NCI-H1417 treated with DMSO at 0.1 percent for 48 hours (cell line): ENCODE data around the gene COL17A1.

Experiments used
- DNase-seq: peaks from one replicate; lab custom pipeline; 2025; lab: John Stamatoyannopoulos, UW

COL17A1 gene

DNA sequence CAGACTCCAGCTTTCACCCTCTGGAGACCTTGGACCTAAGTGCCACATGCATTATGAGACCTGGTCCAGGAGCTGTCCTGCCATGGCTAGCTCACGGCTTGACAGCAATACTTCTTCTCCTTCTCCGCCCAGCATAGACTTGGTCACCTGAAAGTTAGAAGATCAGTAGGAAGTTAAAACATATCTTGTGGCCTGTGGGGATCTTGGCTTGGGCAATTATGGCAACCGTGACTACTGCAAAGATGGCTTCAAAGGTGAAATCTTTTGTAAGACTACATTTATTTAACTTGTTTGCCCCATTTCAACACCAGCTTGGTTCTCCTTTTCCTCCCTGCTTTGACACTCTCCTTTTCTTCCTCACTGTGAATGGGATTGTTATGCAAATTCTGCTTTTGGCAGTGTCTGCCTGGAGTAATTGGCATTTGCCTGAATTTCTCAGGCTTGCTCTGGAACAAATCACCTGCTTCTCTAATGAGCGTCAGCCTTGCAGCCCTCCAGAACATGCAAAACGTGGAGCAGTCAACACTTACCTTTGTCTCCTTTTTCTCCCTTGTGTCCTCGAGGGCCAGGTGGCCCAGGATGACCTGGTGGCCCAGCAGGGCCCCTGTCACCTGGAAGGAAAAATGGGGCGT lies 53.4 kb downstream of the COL17A1 start:
- no peak for DNase-seq

DNA sequence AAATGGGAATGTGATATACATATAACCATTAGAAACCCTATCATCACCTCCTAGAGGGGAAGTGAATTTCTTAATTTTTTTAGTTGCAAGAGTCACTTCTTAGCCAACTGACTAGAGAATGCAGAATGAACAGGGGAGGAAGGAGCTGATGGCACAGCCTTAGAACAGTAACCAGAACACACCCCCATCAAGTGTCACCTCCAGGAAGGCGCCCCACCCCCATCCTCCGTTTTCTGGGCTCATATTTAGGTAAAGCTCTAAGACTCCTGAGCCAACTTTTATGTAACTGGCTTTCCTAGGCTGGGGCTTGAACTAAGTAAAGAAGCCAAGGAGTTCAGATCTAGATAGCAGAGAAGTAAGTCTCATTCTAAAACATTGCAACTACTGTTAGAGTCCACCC lies 54.0 kb downstream of the COL17A1 start:
- no peak for DNase-seq

DNA sequence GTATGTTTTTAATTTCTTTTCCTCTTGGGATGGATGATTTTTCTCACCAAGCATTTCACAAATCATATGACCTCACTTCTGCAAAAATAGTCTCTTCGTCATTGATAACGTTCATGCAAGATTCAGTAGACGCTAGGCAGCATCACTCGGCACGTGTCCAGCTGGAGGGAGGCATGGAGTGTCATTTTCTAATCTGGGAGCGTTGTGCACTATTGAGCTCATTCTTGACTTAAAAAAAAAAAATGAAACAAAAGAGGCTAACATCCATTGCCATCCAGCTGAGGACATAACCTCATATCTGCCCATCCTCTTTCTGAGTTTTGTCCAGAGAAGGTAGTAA lies 56.2 kb downstream of the COL17A1 start:
- DNase-seq = no peak

DNA sequence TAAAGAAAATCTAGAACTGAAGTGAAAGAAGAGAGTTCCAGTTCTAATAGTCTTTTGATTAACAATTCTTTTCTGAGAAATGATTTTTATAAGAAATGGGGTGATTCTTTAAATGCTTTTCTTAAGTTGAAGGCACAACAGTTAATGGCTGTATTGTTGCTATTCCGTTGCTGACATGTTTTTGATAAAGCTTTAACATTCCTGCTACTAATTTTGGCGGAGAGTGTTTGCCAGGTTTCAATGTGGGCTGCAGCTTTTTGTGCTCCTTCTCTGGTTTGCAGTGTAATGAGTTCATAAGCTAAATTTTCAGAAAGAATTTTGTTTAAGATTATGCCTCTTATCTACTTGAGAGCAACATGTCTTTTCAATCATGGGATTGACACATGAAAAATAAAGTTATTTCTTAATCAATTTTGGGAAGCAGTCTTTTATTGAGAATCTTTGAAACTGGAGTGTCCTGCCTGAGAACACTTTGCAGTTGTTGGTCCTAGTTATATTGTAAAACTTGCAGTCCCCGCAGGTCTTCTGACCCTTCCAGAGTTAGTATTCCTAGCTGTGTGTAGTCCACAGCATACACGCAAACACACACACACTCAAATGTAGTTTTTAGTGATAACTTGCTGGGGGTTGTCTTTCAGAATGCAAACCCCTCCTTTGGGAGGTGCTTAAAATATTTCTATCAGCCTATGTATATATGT lies 56.7 kb downstream of the COL17A1 start:
- DNase-seq = no peak

DNA sequence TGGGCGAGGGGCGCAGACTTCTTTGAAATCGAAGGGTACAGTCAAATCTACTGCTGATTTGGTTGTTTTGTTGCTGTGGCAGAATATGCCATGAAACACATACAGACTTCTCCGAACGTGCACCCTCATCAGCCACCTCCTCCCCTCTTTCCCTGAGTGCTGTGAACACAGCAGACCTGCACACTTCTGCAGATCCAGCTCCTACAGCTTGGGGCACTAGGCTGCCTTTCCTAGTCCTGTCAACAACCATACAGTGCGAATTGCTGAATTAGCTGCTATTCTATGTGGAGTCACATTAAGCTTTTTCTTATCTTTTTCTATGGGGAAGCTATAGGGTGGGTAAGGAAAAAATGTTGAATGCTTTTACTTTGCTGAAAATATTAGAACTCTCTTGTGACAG lies 57.5 kb downstream of the COL17A1 start:
- no peak for DNase-seq

DNA sequence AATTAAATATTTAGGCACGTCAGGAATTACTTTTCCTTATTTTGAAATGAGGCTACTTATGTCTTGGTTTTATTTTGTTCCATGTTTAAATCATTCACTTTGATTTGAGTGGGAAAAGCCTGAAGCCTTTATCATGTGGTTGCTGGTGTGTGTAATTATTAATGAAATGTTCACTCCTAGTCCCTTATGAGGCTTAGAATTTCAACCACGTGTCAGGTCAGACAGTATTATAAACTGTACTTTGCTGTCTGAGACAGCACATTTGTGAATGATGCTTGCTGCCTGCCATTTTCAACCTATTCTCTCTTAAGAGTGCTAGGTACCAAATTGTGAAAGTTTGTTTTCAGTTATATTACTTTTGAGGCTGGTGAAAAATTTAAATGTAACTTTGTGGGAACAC lies 58.9 kb downstream of the COL17A1 start:
- DNase-seq = no peak

DNA sequence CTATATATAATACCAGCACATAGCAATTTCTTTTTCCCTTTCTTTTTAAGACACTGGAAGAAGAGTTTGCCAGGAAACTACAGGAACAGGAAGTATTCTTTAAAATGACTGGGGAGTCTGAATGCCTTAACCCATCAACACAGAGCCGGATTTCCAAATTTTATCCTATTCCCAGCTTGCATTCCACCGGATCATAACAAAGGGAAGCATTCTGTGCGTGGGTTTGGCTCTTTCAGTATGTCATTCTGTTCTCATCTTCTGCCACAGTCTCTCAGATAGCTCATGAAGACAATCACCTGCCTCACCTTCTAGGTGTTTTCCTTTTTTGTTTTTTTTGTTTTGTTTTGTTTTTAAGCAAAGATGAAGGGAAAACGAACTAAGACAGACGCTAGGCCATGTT lies 60.2 kb downstream of the COL17A1 start:
- DNase-seq = no peak

DNA sequence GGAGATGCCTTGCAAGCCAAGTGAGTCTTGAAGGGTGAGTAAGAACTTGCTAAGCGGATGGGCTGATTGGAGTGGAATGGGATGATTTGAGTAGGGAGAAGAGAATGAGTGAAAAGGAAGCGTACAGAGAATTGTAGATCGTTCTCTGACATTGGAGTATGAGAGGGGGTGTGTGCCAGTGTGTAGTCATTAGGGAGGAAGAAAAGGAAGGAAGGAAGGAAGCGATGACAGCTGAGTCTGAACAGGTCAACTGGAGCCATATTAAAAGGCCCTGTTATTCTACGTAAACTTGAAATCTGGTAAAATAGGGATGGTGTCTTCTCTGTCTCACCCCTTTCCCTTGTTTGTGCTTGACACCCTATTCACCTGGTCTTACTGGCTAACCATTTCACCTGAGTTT lies 63.7 kb downstream of the COL17A1 start:
- DNase-seq = no peak

DNA sequence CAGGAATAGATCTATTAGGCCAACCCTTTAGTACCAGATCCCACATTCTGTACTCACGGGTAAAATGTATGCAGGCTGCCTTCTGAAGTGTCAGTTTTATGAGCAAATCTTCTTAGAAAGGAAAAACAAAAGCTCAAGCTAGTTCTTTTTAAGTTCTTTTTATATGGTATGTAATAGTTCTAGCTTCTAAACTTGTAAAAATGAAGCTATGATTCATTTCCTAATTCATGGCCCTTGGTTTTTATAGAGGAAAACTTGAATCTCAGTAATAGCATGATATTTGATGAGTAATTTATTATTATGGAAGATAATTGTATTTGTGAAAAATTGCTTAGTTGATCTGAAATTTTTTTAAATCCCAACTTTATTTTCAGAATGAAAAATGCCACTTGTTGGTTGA lies 64.4 kb downstream of the COL17A1 start:
- DNase-seq = no peak

DNA sequence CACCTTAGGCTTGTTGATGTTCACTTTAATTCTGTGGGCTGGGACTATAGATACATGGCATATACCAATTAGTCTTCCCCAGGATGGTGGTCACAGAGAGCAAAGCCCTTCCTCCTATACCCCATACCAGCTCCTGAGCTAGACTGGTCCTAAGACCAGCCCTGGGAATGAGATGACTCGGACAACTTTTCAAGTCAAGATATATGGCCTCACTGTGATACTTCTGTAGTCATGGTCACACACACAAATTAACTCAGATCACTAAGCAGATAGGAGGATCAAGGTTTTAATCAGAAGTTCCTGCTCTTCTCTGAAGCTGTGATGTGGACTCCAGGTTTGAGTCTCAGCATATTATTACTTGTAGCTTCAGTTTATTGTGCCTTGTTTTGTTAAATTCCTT lies 65.7 kb downstream of the COL17A1 start:
- DNase-seq = no peak

DNA sequence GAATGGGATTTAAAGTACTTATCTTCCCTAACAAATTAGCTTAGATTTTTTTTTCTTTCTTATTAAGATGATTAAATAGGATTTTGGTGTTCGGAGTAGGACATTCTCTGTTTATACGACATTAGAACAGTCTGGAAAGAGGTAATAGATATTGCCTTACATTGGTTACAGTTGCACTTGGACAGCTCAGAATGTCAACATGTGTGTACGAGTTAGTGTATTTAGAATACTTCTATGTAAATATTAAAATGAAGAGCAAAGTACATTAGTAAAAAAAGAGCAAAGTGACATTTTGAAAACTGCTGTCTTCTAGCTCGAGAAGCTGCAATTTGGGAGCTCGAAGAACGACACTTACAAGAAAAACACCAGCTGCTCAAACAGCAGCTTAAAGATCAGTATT lies 67.2 kb downstream of the COL17A1 start:
- DNase-seq = no peak

DNA sequence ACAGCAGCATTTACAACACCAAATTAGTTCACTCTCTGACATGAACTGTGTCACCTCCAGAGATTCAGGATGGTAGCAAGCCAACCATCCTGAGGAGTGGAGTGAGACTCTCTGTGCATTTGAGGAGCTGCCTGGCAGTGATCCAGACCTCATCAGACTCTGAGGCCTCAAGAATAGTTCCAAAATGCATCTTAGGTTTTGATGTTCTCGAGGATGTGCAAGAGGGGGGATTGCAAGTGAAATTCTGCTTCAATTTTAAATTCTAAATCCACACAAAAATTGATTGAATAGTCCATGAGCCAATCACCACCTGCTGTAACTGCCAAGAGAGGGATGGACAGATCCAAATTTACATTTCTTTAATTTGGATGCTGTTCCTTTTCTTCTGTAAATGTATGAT lies 69.0 kb downstream of the COL17A1 start:
- DNase-seq = no peak

DNA sequence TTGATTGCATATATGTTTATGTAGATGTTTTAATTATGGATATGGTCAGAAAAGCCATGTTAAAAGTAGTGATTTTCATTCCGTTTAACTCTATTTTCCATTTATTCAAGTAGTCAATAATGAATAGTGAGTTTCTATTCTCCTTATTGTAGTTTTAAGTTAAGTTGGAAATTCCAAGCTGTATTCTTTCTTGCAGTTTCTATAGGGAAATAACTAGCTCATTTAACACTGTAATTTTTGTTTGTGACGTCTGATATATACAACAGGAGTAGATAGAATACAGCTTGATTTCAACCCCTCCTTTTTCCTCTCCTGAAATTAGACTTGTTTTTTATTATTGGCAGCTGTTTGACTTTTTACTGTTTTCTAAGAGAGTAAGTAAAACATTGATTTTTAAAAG lies 71.5 kb downstream of the COL17A1 start:
- no peak for DNase-seq

DNA sequence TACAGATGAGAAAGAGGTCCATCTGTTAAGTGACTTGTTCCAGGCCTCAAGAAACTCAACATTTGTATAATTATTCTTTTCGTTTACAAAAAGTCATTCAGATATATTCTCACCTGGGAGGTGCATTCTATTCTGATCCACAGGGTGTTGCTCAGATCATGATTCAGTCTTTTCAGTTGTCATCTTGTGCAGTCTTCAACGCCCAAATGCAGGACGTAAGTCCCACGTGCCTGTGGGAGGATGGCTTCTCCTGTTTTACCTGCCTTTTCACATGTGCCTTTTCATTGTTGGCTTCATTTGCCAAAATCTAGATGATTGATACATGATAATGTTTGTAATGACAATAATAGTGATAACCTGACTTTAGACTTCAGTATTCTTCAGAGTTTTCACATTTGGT lies 72.2 kb downstream of the COL17A1 start:
- no peak for DNase-seq

DNA sequence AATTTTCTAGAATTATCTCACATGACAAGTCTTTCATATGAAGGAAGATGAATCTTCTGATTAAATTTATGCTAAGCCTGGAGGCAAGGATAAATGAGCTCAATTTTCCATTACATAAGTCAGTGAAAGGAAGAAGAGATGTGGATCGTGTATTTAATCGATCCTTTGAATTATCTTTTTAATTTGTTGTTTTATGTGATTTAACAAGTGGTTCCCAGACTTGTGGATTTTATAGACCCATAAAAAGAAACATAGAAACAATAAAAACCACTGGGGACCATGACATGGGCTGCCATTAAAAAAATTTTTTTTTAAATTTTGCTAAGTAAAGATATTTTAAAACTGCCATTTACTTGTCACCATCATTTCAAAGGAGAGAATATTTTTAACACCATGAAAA lies 73.8 kb downstream of the COL17A1 start:
- no peak for DNase-seq

DNA sequence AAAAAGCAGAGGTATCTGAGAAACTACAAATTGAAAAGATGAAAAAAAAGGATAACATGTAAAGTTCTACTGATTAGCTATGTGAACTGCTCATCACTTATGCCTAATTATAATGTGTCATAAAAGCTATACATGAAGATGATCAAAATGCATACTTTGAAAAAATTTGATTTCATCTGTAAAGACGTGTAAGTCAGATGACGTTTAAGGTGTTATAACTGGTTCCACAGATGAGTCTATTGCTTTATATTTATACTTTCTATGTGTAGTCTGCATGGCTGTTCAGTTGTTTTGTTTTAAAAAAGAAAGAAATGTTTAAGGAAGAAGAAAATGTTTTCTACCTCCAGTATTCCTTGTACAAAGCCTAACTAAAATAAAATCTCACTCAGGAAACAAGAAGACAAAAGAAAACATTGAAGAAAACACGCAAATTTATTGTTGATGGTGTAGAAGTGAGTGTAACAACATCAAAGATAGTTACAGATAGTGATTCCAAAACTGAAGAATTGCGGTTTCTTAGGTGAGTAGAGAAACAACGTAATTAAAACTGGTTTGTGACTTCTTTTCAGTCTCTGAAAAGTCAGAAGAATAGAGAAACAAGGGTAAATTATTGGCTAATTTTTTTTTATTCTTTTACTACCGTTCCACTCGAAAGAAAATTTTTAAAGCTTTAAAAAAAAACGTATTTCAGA lies 80.4 kb downstream of the COL17A1 start:
- DNase-seq = no peak

DNA sequence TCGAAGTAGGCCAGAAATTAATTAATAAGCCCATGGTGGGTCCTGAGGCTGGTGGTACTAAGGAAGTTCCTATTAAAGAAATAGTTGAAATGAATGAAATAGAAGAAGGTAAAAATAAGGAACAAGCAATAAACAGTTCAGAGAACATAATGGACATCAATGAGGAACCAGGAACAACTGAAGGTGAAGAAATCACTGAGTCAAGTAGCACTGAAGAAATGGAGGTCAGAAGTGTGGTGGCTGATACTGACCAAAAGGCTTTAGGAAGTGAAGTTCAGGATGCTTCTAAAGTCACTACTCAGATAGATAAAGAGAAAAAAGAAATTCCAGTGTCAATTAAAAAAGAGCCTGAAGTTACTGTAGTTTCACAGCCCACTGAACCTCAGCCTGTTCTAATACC lies 82.8 kb downstream of the COL17A1 start:
- DNase-seq = no peak

DNA sequence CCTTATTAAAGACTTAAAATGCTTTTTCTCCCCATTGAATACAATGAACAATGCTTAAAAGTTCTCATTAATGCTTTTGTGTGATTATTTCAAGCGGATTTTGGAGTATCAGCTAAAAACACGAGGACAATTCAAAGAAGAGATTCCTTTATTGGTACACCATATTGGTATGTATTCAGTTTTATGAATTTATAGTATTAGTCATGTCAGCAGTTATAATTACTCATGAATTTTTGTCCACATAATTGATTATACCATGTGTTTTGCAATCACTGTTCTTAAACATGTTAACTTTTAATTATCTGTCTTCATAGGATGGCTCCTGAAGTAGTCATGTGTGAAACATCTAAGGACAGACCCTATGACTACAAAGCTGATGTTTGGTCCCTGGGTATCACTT lies 86.9 kb downstream of the COL17A1 start:
- no peak for DNase-seq

DNA sequence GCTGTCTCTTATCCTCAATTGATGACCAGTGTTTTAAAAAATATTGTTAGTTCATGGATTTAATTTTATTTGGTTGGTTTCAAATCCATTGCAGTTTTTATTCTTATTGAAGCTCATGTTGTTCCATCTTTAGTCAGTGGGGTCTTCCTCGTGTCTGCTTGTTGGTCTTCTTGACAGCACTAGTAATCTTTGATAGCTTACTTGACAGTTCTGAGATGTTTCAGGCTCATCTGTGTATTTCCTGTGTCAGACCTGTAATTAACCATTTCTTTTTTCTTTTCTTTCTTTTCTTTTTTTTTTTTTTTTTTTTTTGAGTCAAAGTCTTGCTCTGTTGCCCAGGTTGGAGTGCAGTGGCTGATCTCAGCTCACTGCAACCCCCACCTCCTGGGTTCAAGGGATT lies 90.5 kb downstream of the COL17A1 start:
- DNase-seq = no peak

DNA sequence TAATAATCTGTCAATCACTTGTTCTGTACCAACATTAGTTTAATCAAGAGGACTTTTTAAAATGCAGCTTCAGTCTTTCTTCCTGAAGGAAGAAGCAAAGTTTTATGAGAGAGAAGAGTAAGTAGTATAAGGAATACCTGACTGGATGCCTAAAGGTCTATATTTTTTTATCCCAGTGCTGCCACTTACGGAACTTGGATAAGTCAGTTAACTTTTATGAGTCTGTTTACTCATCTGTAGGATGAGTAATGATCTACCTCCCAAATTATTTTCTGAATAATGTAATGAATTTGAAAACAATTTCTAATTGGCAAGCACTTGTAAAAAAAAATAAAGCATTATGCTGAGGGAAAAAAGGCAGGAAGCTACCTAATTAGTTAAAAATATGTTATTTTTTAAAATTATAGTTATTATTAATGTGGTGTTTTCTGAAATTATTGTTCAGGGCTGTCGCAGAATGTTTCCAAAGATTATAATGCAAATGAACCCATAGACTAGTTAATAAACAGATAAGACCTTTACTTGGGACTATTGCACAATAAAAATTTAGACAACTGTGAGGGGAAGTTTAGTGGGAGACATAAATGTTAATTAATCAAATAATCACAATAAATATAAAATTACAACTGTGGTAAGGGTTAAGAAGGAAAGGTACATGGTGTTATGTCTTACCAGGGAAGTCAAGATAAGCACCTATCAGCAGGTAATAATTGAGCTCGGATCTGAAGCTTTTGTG lies 94.1 kb downstream of the COL17A1 start:
- DNase-seq = no peak

DNA sequence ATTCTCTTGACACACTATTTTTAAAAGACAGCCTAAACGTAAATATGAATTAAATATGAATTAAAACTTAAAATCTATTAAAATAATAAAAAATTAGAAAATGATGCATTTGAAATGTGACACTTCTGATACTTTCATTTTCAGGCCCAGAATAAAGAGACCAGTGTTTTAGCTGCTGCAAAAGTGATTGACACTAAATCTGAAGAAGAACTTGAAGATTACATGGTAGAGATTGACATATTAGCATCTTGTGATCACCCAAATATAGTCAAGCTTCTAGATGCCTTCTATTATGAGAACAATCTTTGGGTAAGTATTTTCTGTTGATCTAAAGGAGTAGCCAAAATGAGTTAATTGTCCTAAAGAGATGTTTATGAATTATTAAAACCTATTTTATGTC lies 95.1 kb downstream of the COL17A1 start:
- DNase-seq = no peak

DNA sequence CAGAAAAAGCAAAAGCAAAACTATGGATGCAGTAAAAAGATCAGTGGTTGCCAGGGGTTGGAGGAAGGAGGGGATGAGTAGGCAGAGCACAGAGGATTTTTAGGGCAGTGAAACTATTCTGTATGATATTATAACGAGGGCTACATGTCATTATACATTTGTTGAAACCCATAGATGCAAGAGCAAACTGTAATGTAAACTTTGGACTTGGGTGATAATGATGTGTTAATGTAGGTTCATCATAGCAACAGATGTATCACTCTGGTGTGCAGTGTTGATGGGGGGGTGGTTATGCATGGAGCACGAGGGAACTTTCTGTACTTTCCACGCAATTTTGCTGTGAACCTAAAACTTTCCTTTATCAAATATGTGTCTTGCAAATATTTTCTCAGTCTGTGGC lies 95.6 kb downstream of the COL17A1 start:
- DNase-seq = no peak

DNA sequence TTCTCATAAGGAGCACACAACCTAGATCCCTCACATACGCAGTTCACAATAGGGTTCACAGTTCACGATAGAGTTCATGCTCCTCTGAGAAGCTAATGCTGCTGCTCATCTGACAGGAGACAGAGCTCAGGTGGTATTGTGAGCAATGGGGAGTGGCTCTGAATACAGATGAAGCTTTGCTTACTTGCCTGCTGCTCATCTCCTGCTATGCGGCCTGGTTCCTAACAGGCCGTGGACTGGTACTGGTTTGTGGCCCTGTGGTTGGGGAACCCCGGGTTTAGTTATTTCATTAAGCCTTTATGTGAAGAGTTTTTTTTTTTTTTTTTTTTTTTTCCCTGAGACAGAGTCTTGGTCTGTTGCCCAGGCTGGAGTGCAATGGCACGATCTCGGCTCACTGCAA lies 99.3 kb downstream of the COL17A1 start:
- DNase-seq = no peak
